Mesenchymal stem cell (in vitro differentiated cells and primary cell): ENCODE results near the gene FBN2.

Experiments used
- DNase-seq: peaks from one replicate; pipeline ENCODE4 v3.0.0-alpha.2; 2013
- H2AFZ ChIP-seq: one replicate; pipeline ENCODE4 v1.6.1; 2013; ENCODE audit warnings: low read depth, mild to moderate bottlenecking, control low read depth, inconsistent platforms, low read length, moderate library complexity
- H2AK5ac ChIP-seq: 2 replicates; pipeline ENCODE4 v1.6.1; 2013; ENCODE audit warnings: low read length, moderate library complexity, mild to moderate bottlenecking, inconsistent platforms; ENCODE audit not compliant: severe bottlenecking
- H2BK120ac ChIP-seq: one replicate; pipeline ENCODE4 v1.6.1; 2013; ENCODE audit warnings: low read depth, mild to moderate bottlenecking, inconsistent platforms, low read length, moderate library complexity
- H2BK12ac ChIP-seq, 2 experiments: one replicate each; pipeline ENCODE4 v1.6.1; 2013; ENCODE audit warnings: inconsistent platforms in 2 of 2, low read length in 2 of 2, mild to moderate bottlenecking in 2 of 2, moderate library complexity in 2 of 2, control low read depth in 1 of 2
- H2BK15ac ChIP-seq: one replicate; pipeline ENCODE4 v1.6.1; 2013; ENCODE audit warnings: mild to moderate bottlenecking, low read depth, inconsistent platforms; ENCODE audit not compliant: poor library complexity, severe bottlenecking
- H2BK5ac ChIP-seq: 2 replicates; pipeline ENCODE4 v1.6.1; 2013; ENCODE audit warnings: low read depth, mild to moderate bottlenecking, low read length, control low read depth, inconsistent platforms; ENCODE audit not compliant: poor library complexity, severe bottlenecking
- H3K14ac ChIP-seq, 2 experiments: one replicate each; pipeline ENCODE4 v1.6.1; 2013; ENCODE audit warnings: inconsistent platforms in 2 of 2, low read length in 2 of 2, control low read depth in 1 of 2, mild to moderate bottlenecking in 1 of 2, moderate library complexity in 1 of 2
- H3K18ac ChIP-seq, 2 experiments: one replicate each; pipeline ENCODE4 v1.6.1; 2013; ENCODE audit warnings: inconsistent platforms in 2 of 2, low read length in 2 of 2, control low read depth in 1 of 2, low read depth in 1 of 2, mild to moderate bottlenecking in 1 of 2
- H3K23ac ChIP-seq, 2 experiments: one replicate each; pipeline ENCODE4 v1.6.1; 2013; ENCODE audit warnings: inconsistent platforms in 2 of 2, low read length in 2 of 2, mild to moderate bottlenecking in 2 of 2, moderate library complexity in 2 of 2, control low read depth in 1 of 2
- H3K27ac ChIP-seq: 2 replicates; pipeline ENCODE4 v1.5.1; 2013; ENCODE audit warnings: mild to moderate bottlenecking, moderate library complexity, low read length, control low read depth, inconsistent platforms; ENCODE audit not compliant: poor library complexity, severe bottlenecking
- H3K27me3 ChIP-seq, 2 experiments: 2 replicates each; pipeline versions ENCODE4 v1.6.1 to v1.7.0; 2013; ENCODE audit warnings: low read length in 2 of 2, mild to moderate bottlenecking in 2 of 2, moderate library complexity in 2 of 2, control low read depth in 1 of 2, inconsistent platforms in 1 of 2; ENCODE audit not compliant: control insufficient read depth in 1 of 2, insufficient read depth in 1 of 2
- H3K36me3 ChIP-seq, 2 experiments: 2 replicates each; pipeline versions ENCODE4 v1.6.1 to v1.7.0; 2013; ENCODE audit warnings: low read length in 2 of 2, control low read depth in 1 of 2, inconsistent platforms in 1 of 2, low read depth in 1 of 2, mild to moderate bottlenecking in 1 of 2; ENCODE audit not compliant: insufficient read depth in 2 of 2, control insufficient read depth in 1 of 2
- H3K4ac ChIP-seq, 2 experiments: one replicate each; pipeline ENCODE4 v1.6.1; 2013; ENCODE audit warnings: inconsistent platforms in 2 of 2, low read length in 2 of 2, mild to moderate bottlenecking in 2 of 2, moderate library complexity in 2 of 2, control low read depth in 1 of 2, low read depth in 1 of 2
- H3K4me1 ChIP-seq: 2 replicates; pipeline ENCODE4 v1.6.1; 2013; ENCODE audit warnings: low read depth, low read length, control low read depth; ENCODE audit not compliant: control insufficient read depth, insufficient read depth
- H3K4me2 ChIP-seq: 2 replicates; pipeline ENCODE4 v1.6.1; 2013; ENCODE audit warnings: low read length, mild to moderate bottlenecking, inconsistent platforms; ENCODE audit not compliant: poor library complexity, severe bottlenecking
- H3K4me3 ChIP-seq, 2 experiments: 2 replicates each; pipeline versions ENCODE4 v1.5.1 to v1.7.0; 2013; ENCODE audit warnings: low read length in 2 of 2, mild to moderate bottlenecking in 2 of 2, control low read depth in 1 of 2, low read depth in 1 of 2; ENCODE audit not compliant: insufficient read depth in 1 of 2
- H3K79me1 ChIP-seq: replicated peaks from 2 replicates; pipeline ENCODE4 v1.6.1; 2013; ENCODE audit warnings: mild to moderate bottlenecking, control low read depth, low read length, inconsistent platforms; ENCODE audit not compliant: poor library complexity, severe bottlenecking
- H3K9ac ChIP-seq: 2 replicates; pipeline ENCODE4 v1.7.0; 2013; ENCODE audit warnings: mild to moderate bottlenecking, low read length, moderate library complexity
- H3K9me3 ChIP-seq: 2 replicates; pipeline ENCODE4 v1.7.0; 2013; ENCODE audit warnings: mild to moderate bottlenecking, low read length; ENCODE audit not compliant: control insufficient read depth
- H4K8ac ChIP-seq: one replicate; pipeline ENCODE4 v1.6.1; 2013; ENCODE audit warnings: inconsistent platforms, mild to moderate bottlenecking, low read length, moderate library complexity
- H4K91ac ChIP-seq: one replicate; pipeline ENCODE4 v1.6.1; 2013; ENCODE audit warnings: mild to moderate bottlenecking, low read length, inconsistent platforms
- WGBS: methylation state at CpG from one replicate; pipeline ENCODE4 v1.1.7; 2013; ENCODE audit warnings: mixed read lengths; 5-methylcytosine and 5-hydroxymethylcytosine counted together

FBN2 gene

GRCh38 chr5:128519827-128520226 lies 18.2 kb downstream of the FBN2 start:
- Histone ChIP-seq H3K23ac (no peak overlapping the region), H3K18ac (no peak overlapping the region), H3K36me3 (peaks cover 5 to 47% of the 10 kb centered on the region in 2 experiments), H3K9me3 (no peaks in the 10 kb centered on the region), H2BK12ac (no peak overlapping the region), H3K4ac (no peak overlapping the region), H3K4me3 (no peak overlapping the region), H2AFZ (no peak overlapping the region), H2AK5ac (no peak overlapping the region), H3K14ac (no peak overlapping the region), H3K27me3 (no peaks in the 10 kb centered on the region), H4K91ac (no peak overlapping the region), H4K8ac (no peak overlapping the region), H3K4me2 (no peak overlapping the region), H3K79me1 (no peaks in the 10 kb centered on the region), H2BK120ac (no peak overlapping the region), H2BK15ac (no peak overlapping the region), H3K9ac (no peak overlapping the region), H2BK5ac (no peak overlapping the region), H3K27ac (no peak overlapping the region), H3K4me1 (no peaks in the 10 kb centered on the region)
- 100% methylated on average over 1 of the region's 1 CpG for WGBS
- no peak for DNase-seq

GRCh38 chr5:128516978-128517377 lies 21.1 kb downstream of the FBN2 start:
- H2AK5ac ChIP-seq, result no peak overlapping the region
- H3K9me3 ChIP-seq, result no peaks in the 10 kb centered on the region
- no peak overlapping the region for H3K4ac ChIP-seq
- H2BK12ac ChIP-seq, result no peak overlapping the region
- no CpG with 5 or more reads among the region's 1 CpG for WGBS
- no peak overlapping the region for H3K4me2 ChIP-seq
- H3K27ac ChIP-seq, result no peak overlapping the region
- no peak overlapping the region for H2BK15ac ChIP-seq
- H3K4me3 ChIP-seq, result no peak overlapping the region
- no peak for DNase-seq
- H3K79me1 ChIP-seq, result no peaks in the 10 kb centered on the region
- H3K9ac ChIP-seq, result no peak overlapping the region
- H3K14ac ChIP-seq, result no peak overlapping the region
- H4K91ac ChIP-seq, result no peak overlapping the region
- H2BK5ac ChIP-seq, result no peak overlapping the region
- no peak overlapping the region for H2AFZ ChIP-seq
- peaks cover 5 to 29% of the 10 kb centered on the region in 2 experiments for H3K36me3 ChIP-seq
- H2BK120ac ChIP-seq, result no peak overlapping the region
- no peak overlapping the region for H4K8ac ChIP-seq
- no peaks in the 10 kb centered on the region for H3K27me3 ChIP-seq
- no peak overlapping the region for H3K18ac ChIP-seq
- no peak overlapping the region for H3K23ac ChIP-seq
- H3K4me1 ChIP-seq, result no peaks in the 10 kb centered on the region

- no peak overlapping the region for H2AFZ ChIP-seq
- H3K27ac ChIP-seq, result no peak overlapping the region
- H2BK15ac ChIP-seq, result no peak overlapping the region
- no peak overlapping the region for H3K14ac ChIP-seq
- no peaks in the 10 kb centered on the region for H3K79me1 ChIP-seq
- H4K91ac ChIP-seq, result no peak overlapping the region
- H2BK12ac ChIP-seq, result no peak overlapping the region
- no peak overlapping the region for H3K4me2 ChIP-seq
- no peaks in the 10 kb centered on the region for H3K9me3 ChIP-seq
- H3K9ac ChIP-seq, result no peak overlapping the region
- no peak overlapping the region for H3K18ac ChIP-seq
- H4K8ac ChIP-seq, result no peak overlapping the region
- WGBS, result 30% methylated on average over 1 of the region's 1 CpG
- H3K4me1 ChIP-seq, result no peaks in the 10 kb centered on the region
- H3K36me3 ChIP-seq, result peaks cover 5 to 23% of the 10 kb centered on the region in 2 experiments
- no peak overlapping the region for H2BK5ac ChIP-seq
- no peak overlapping the region for H3K4me3 ChIP-seq
- DNase-seq, result no peak
- no peak overlapping the region for H2AK5ac ChIP-seq
- no peak overlapping the region for H3K4ac ChIP-seq
- H3K27me3 ChIP-seq, result no peaks in the 10 kb centered on the region
- no peak overlapping the region for H3K23ac ChIP-seq
- no peak overlapping the region for H2BK120ac ChIP-seq
These were observed 24.2 kb downstream of the FBN2 start for GRCh38 chr5:128513806-128514205.

GRCh38 chr5:128512894-128513293 lies 25.2 kb downstream of the FBN2 start:
- H3K4me1 ChIP-seq, result no peaks in the 10 kb centered on the region
- H4K8ac ChIP-seq, result no peak overlapping the region
- no peak overlapping the region for H2AFZ ChIP-seq
- no peak overlapping the region for H2BK15ac ChIP-seq
- no peak overlapping the region for H3K23ac ChIP-seq
- no peak overlapping the region for H4K91ac ChIP-seq
- H2BK120ac ChIP-seq, result no peak overlapping the region
- H3K27ac ChIP-seq, result no peak overlapping the region
- DNase-seq, result no peak
- no peak overlapping the region for H3K9ac ChIP-seq
- no peak overlapping the region for H2AK5ac ChIP-seq
- H3K79me1 ChIP-seq, result no peaks in the 10 kb centered on the region
- H3K14ac ChIP-seq, result no peak overlapping the region
- H3K18ac ChIP-seq, result no peak overlapping the region
- H3K4ac ChIP-seq, result no peak overlapping the region
- H3K4me2 ChIP-seq, result no peak overlapping the region
- no peak overlapping the region for H2BK12ac ChIP-seq
- no peak overlapping the region for H2BK5ac ChIP-seq
- H3K4me3 ChIP-seq, result no peak overlapping the region
- WGBS, result no CpG with 5 or more reads among the region's 2 CpGs
- peaks cover under 1 to 15% of the 10 kb centered on the region in 2 experiments for H3K36me3 ChIP-seq
- H3K27me3 ChIP-seq, result no peaks in the 10 kb centered on the region
- H3K9me3 ChIP-seq, result no peaks in the 10 kb centered on the region
